NB4 (cell line): ENCODE measurements around the gene TRAP1.

Experiments used
- MYC ChIP-seq: IDR thresholded peaks from 2 replicates; pipeline ENCODE4 v1.6.1; 2011; ENCODE audit warnings: low read depth, low read length
- TF ChIP-seq, protein P1 (sequence below): IDR thresholded peaks from one replicate; pipeline ENCODE4 v1.5.1; 2012; ENCODE audit warnings: low read depth, low read length

DNA sequence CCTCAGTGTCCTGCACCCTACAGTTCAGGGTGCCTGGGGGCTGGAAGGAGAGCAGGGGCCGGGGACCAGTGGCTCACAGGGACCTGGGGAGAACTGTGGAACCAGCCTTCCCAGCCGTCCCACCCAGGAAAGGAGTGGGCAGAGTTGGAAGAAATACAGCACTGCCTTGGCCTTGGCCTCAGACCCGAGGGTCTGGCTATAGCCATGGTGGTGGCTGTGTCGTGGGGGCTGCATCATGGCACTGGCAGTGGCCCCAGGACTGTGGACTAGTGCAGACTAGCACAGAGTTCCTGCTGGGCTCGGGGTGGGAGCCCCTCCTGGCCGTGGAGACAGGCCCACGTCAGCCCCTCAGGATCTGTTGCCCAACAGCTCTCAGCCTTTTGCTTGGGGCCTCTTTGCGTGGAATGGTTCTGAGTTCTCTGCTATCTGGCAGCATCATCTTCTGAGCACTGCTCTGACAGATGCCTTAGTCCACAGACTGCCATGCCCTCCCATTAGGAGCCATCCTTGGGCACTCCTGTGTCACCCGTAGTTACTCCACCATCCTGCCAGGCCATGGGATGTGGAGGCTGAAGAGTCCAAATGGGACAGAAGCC lies 75.4 kb downstream of the TRAP1 start:
- TF ChIP-seq, protein P1, sequence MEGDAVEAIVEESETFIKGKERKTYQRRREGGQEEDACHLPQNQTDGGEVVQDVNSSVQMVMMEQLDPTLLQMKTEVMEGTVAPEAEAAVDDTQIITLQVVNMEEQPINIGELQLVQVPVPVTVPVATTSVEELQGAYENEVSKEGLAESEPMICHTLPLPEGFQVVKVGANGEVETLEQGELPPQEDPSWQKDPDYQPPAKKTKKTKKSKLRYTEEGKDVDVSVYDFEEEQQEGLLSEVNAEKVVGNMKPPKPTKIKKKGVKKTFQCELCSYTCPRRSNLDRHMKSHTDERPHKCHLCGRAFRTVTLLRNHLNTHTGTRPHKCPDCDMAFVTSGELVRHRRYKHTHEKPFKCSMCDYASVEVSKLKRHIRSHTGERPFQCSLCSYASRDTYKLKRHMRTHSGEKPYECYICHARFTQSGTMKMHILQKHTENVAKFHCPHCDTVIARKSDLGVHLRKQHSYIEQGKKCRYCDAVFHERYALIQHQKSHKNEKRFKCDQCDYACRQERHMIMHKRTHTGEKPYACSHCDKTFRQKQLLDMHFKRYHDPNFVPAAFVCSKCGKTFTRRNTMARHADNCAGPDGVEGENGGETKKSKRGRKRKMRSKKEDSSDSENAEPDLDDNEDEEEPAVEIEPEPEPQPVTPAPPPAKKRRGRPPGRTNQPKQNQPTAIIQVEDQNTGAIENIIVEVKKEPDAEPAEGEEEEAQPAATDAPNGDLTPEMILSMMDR, result no peak
- no peak for TF ChIP-seq MYC
